GM18498 (cell line): ENCODE data around the gene SCYL1.
"Not testable (repeated sequence)": the region's sequence is repeated elsewhere in the genome, so short reads cannot be mapped to it uniquely, and the experiment has no call there.

Experiments used
- ATAC-seq: cut with Tn5 transposase; IDR thresholded peaks from one replicate; pipeline ENCODE4 v1.9.1; 2021; ENCODE audit warnings: mild to moderate bottlenecking, moderate library complexity; ENCODE audit not compliant: unreplicated experiment

The SCYL1 gene

GRCh38 chr11:65504674-65505465, 20.0 kb upstream of the SCYL1 start:
- ATAC-seq: no peak

- ATAC-seq: no peak
Measured at GRCh38 chr11:65505466-65506289, 19.2 kb upstream of the SCYL1 start.

GRCh38 chr11:65506290-65506771, 18.6 kb upstream of the SCYL1 start:
- no peak for ATAC-seq

- peak; percentile 16 for ATAC-seq
Measured at GRCh38 chr11:65506772-65507505, 17.9 kb upstream of the SCYL1 start.

- ATAC-seq: not testable (repeated sequence)
Measured at GRCh38 chr11:65512311-65512710, 12.6 kb upstream of the SCYL1 start.

GRCh38 chr11:65516135-65516968, 8.5 kb upstream of the SCYL1 start:
- no peak for ATAC-seq

- not testable (repeated sequence) for ATAC-seq
Measured at GRCh38 chr11:65518941-65519549, 5.8 kb upstream of the SCYL1 start.

- not testable (repeated sequence) for ATAC-seq
Measured at GRCh38 chr11:65521777-65522521, 2.9 kb upstream of the SCYL1 start.

GRCh38 chr11:65522718-65523630, 1.9 kb upstream of the SCYL1 start:
- ATAC-seq: not testable (repeated sequence)

- not testable (repeated sequence) for ATAC-seq
Measured at GRCh38 chr11:65523631-65523968, 1.3 kb upstream of the SCYL1 start.

- ATAC-seq: no peak
Measured at GRCh38 chr11:65524014-65524740, 706 bp upstream of the SCYL1 start.

- ATAC-seq: no peak
Measured at GRCh38 chr11:65525546-65526480, 930 bp downstream of the SCYL1 start.

GRCh38 chr11:65526744-65527143, 1.9 kb downstream of the SCYL1 start:
- ATAC-seq: no peak

GRCh38 chr11:65528819-65529350, 4.0 kb downstream of the SCYL1 start:
- ATAC-seq: no peak

- ATAC-seq: no peak
Measured at GRCh38 chr11:65529475-65530156, 4.7 kb downstream of the SCYL1 start.

GRCh38 chr11:65530157-65530496, 5.2 kb downstream of the SCYL1 start:
- ATAC-seq: no peak
